NCI-H460 (cell line): ENCODE results near the gene PAMR1. TPM values are rescaled to one million over a fixed set of nuclear protein-coding genes. Genes with fewer than 3 reads are reported as not detected.

Experiments
- total RNA-seq: library from RNA; depleted of rRNA; stranded (reverse); fragments of >200 nt; shearing (Covaris generic); gene quantifications from 2 replicates; pipeline ENCODE4 v1.2.3, GENCODE V29; 2014; rRNA removed

Gene PAMR1
- total RNA-seq, 1 experiment from 2014 or later = not detected

Other genes with a start within 250 kb of the PAMR1 start
- not detected in 2 replicates for gene SLC1A2, start 106.1 kb downstream of the PAMR1 start, total RNA-seq
- gene FJX1, start 92.8 kb upstream of the PAMR1 start, total RNA-seq = 30.0 and 33.1 TPM in 2 replicates
- 15.2 and 20.8 TPM in 2 replicates for gene TRIM44, start 137.2 kb upstream of the PAMR1 start, total RNA-seq